Activated CD8-positive, alpha-beta memory T cell treated with anti-CD3 and anti-CD28 coated beads for 4 hours (primary cell): Measurements from ENCODE around the gene GRHL1.
"Not testable (repeated sequence)": the region's sequence is repeated elsewhere in the genome, so short reads cannot be mapped to it uniquely, and the experiment has no call there.

ENCODE experiments used
- DNase-seq, 2 donors: peaks; one replicate each; pipeline ENCODE4 v3.0.0-alpha.2; 2020; ENCODE audit warnings: low read depth in 2 of 2

Gene GRHL1, protein sequence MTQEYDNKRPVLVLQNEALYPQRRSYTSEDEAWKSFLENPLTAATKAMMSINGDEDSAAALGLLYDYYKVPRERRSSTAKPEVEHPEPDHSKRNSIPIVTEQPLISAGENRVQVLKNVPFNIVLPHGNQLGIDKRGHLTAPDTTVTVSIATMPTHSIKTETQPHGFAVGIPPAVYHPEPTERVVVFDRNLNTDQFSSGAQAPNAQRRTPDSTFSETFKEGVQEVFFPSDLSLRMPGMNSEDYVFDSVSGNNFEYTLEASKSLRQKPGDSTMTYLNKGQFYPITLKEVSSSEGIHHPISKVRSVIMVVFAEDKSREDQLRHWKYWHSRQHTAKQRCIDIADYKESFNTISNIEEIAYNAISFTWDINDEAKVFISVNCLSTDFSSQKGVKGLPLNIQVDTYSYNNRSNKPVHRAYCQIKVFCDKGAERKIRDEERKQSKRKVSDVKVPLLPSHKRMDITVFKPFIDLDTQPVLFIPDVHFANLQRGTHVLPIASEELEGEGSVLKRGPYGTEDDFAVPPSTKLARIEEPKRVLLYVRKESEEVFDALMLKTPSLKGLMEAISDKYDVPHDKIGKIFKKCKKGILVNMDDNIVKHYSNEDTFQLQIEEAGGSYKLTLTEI

DNA sequence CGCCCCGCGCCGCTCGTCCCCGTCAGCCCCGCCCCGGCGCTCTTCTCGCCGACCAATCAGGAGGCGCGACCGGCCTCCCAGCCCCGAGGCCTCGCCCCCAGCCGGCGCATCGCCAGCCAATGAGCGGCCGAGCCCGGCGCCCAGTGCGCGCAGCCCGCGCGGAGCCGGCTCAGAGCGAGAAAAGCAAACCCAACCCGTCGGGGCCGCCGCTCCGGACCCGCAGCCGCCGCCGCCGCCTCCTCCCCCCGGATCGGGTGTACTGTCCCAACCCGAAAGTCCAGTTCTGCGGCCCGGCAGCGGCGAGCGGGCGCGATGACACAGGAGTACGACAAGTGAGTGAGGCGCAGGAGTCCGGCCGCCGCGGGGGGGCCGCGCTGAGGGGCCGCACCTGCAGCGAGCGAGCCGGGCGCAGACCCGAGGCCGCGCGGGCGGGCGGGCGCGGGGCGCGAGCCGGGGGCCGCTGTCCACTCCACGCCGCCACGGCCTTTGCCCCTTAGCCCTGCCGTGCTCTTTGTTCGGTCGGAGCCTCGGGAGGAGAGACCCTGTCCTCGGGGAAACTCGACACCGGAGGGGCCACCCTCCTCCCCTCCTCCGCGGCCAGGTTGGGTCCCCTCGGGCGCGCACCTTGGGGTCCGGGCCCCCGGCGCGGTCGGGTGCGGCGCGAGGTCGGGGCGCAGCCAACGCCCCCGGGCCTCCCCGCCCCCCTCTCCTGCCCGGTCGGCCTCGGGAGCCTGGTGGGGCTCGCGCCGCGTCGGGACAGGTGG, at the start of gene GRHL1:
TSS of gene GRHL1 (plus strand) at position 172 of the 764 bp plus-strand sequence. CDS start at position 313, 141 bp downstream.
- peak; percentile 78 to 82 for DNase-seq

DNA sequence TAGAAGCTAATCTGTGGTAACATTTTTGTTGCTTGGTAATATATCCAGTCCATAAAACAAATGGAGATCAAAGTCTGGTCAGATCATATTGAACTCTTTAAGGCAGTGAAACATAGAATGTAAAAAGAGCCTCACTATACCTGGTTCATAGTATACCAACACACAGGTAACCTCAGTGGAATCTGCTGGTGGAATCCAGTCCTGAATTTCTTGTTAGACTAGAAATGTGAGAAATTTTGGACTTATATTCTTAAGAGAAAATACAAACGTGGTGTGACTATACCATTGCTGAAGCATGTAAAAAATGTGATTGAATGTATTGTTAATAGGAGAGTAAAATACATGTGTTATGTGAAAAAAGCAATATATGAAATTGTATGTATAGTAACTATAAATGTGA, 46.1 kb upstream of the GRHL1 start:
- DNase-seq, result no peak

DNA sequence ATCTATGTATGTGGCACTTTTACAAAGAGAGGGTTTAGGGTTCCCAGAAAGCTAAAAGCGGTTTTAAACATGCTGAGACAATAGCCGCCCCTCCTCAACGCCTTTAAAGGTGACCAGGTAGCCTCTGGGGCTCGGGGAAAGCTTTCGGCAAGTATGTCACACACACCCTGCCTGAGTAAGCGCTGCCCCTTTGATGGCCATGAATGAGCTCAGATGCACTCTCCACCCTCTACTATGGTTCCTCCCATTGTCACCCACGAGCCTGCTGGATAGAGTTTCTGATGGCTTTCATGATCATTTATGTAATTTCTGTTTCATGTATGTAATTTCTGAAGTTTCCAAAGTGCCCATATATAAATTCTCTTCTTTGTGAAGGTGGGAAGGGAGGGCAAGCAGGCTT, 44.1 kb upstream of the GRHL1 start:
- no peak for DNase-seq

DNA sequence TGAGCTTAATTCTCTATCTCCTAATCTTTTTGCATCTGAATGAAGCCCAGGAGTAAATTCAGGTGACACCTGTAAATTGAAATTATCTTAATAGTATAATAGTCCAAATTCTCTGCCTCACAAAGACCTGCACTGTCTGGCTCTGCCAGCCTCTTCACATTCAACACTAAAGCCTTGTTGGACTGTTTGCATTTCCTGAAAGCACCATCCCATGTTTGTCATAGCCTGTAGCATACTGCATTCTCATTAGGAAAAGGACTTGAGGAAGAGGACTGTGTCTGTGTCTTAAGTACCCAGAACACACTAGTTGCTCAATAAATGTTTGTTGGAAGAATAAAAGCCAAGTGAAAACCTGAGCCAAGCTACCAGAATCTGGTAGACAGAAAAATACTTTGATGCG, 42.9 kb upstream of the GRHL1 start:
- no peak for DNase-seq

DNA sequence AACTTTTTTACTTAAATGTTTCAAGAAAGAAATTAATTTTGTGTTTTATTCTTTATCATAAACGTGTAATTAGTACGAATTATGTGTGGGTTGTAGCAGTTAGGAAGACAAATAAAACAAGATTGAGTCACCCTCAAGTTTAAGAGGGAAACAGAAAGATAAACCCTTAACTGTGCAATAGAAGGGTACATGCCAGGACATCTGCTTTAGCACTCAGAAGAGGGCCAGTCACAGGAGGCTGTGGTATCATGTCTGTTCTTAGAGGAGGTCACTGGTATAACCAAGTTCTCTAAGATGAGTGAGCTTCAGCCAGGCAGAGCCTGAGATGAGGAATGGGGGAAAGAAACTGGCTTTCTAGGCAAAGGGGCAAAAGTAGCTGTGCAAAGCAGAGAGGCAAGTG, 42.4 kb upstream of the GRHL1 start:
- no peak for DNase-seq

DNA sequence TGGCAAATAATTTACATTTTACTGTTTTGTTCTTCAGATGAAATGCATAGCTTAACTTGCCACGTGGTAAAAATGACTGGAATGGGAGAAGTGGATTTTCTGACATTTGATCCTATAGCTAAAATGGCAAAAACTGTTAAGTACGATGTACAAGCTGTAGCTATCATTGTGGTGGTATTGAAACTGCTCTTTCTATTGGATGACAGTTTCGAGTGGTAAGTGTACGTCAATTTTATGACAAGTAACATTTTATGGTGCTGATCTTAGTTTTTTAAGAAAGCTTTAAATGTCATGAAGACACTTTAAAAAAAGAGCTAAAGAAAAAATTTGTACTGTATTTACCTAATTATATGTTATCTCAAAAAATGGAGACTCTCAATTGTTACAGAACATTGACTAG, 40.8 kb upstream of the GRHL1 start:
- no peak for DNase-seq

DNA sequence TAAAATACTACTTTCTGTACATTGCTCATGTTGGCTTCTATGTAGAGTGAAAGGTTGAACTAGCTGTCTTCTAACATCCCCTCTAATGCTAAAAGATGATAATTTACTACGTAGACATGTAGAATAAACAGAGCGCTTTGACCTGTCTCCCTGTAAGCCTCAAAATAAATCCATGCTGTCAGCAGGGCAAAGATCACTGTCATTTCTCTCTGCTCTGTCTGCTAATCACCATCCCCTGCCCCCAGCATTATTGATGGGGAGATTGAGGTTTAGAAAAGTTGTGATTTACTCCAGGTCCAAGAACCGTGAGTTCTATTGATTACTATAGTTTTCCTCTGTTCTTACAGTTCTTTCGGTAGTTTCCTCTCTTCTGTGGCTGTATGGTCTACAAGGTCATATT, 39.0 kb upstream of the GRHL1 start:
- no peak for DNase-seq

DNA sequence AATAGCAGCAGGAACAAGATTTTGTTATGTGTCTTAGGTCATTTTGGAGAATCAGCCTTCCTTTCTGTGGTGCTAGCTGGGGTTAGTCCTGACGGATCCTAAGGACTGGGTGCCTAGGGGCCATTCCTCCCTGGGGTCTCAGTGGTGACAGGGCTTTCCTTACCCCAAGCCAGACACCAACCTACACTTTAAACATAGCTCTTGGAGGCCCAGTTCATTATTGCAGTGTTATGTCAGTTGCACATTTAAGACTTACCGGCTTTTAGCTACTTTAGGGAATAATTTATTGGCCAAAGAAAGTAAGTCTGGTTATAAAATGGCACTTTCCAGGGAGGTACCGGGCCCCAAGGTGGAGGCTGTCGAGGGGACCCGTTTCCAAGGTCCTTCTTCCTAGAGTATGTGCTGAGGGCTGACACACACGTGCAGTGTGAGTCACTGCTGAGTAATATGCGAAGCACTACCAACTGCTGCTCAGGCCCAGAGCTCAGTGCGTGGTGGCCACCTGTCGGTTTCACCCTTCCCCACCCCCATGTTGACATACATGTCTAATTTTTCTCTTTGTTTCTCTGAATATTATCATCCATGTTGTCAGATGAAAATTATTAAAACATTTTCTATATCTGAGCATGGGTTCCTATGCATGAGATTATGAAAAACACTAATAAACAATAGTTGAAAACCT, 37.0 kb upstream of the GRHL1 start:
- DNase-seq, result peak in 1 of 2 donors; percentile 11

DNA sequence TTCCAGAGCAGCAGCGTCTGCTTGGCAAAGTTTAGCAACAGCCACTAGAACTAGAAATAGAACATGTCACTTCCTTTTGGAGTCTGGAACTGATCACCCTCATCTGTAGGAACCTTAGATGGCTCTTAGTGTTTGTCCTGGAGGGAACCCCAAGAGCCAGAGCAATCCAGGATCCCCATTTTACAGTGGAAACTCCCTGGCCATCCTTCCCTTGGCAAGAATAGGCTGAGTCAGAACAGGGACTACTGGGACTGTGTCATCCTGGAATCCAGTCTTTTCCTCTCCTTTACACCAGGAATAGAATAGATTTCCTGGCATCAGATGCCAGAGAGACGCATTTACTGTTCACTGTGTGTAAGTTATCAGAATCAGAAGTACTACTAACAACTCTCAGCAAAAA, 33.2 kb upstream of the GRHL1 start:
- no peak for DNase-seq

DNA sequence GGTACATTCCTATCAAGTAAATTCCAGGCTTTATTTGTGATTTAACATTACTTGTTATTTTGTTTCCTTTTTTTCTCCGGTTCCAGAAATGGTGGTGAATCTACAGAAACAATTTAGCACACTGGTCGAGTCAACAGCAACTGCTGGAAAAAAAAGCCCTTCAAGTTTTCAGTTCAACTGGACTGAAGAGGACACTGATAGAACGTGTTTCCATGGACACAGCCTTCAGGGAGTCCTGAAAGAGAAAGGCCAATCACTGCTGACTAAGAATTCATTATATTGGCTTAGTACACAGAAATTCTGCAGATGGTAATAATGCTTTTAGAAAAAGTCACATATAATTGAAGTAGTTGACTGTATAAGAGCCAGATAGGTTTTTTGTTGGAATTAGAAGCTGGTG, 32.0 kb upstream of the GRHL1 start:
- no peak for DNase-seq

DNA sequence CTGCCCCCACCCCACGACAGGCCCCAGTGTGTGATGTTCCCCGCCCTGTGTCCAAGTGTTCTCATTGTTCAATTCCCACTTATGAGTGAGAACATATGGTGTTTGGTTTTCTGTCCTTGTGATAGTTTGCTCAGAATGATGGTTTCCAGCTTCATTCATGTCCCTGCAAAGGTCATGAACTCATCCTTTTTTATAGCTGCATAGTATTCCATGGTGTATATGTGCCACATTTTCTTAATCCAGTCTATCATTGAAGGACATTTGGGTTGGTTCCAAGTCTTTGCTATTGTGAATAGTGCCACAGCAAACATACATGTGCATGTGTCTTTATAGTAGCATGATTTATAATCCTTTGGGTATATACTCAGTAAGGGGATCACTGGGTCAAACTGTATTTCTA, 24.5 kb upstream of the GRHL1 start:
- not testable (repeated sequence) for DNase-seq

DNA sequence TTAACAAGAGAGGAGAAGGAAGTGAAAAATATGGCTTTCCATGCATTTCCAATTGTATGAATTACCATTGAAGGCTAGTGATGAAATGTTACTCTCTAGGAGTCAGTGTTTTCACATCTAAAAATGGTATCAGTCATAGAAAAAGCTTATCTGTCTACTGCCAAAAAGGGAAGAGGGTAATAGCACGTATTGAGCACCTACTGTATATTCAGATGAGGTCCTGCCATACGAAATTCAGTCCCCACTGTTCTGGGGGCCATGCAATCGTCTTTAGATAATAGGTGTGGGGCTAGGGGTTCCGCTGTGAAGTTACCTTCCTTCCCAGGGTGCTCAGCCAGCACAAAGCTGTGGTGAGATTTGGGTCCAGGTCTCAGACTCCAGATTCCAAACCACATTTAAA, 14.2 kb upstream of the GRHL1 start:
- DNase-seq, result no peak

DNA sequence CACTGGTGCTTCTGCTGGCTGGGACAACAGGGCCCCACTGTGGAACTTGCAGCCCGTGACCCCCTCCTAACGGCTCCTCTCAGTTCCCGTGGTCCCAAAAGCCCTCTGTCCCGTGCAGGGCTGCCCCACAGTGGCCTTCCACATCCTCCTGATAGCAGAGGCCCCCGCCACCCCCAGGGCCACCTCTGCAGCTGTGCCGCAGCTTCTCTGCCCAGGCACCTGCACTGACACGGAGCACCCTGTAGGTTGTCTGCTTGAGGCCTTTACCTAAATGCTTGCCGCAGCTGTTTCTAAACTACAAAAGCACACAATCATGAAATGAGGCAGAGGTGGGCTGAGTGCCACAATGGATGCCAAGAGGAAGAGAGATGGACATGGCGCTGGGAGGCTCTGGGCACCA, 13.5 kb upstream of the GRHL1 start:
- DNase-seq, result no peak

DNA sequence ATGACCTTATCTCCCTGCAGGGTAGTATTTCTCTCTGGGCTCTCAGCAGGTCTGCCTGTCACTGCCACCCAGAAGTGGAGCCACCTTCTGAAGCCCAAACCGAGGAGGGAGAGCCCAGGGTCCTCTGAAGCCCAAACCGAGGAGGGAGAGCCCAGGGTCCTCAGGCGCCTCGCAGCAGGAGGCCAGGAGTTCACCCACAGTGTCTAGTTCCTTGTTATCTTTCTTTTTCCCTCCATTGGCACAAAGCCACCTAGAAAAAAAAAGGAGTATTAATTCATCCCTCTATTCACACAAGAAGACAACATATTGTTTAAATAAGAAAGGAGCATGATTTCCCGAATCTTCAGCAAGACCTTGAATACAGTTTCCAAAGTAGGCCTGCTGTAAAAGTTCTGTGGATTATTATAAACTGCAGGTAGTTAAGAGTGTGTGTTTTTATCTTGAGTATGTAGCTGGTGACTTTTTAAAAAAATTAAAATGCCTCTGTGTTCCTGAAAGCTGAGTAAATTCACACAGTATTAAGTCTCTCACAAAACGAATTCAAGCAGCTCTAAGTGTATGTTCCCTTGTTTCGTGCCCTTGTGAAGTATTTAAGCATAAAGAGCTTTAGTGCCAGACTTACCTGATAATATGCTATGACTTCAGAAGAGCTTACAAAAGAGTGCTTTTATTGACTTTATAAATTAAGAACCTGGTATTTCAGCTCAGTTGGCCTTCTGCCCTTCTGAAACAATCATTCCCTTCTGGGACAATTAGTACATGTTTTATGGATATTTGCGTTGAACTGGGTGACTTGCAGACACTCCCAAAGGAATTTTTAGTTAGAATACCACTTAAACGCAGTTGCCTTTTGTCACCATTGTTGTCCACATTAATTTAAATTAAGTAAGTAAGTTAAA, 11.7 kb upstream of the GRHL1 start:
- DNase-seq, result no peak

DNA sequence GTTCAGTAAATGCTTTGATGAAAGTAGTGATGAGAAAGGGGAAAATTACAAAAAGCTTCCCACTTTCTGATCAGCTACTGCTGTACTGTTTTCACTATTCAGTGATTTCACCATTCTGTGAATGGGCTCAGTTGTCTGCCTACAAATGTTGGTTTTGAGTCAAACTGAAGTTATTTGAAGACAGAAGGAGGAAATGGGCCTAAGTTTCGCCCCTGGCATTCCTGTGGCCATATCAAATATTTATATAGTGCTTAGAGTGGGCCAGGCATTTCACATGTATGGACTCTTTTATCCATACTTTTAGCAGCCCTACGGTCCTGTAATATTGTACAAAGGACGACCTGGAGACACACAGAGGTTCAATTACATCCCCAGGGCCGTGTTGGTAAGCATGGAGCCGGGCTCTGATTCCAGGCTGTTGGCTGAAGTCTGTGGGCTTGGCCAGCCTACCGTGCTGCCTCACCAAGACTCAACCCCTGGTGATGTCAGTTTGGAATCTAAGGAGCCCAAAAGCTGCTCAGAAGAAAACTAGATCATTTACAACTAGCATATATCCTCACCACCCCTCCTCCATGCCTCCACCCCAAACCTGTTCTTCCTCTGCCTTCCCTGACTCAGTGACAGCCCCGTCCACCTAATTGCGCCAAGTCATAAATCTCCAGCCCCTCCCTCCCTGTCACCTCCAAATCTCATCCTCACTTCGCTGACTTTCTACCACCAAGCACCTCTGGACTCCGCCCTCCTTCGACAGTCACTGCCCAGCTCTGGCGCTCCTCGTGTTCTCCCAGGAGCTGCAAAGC, 10.1 kb upstream of the GRHL1 start:
- DNase-seq, result no peak

DNA sequence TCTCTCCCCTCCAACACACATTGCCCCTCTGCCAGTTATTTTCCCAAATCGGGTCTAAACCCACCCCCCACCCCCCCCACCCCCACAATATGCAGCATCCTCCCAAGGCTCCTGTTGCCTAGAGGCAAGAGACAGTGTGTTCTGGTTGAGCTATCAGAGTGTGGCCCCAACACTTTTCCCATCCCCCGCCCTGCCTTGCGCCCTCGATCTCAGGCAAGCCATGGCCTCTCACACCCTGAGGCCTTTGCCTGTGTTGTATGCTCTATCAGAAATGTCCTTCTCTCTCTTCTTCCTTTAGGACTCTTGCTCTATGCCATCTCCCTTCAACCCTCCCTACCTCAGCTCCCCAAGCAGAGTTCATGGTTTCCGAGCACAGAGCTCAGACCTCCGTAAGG, 9.5 kb upstream of the GRHL1 start:
- DNase-seq, result no peak

DNA sequence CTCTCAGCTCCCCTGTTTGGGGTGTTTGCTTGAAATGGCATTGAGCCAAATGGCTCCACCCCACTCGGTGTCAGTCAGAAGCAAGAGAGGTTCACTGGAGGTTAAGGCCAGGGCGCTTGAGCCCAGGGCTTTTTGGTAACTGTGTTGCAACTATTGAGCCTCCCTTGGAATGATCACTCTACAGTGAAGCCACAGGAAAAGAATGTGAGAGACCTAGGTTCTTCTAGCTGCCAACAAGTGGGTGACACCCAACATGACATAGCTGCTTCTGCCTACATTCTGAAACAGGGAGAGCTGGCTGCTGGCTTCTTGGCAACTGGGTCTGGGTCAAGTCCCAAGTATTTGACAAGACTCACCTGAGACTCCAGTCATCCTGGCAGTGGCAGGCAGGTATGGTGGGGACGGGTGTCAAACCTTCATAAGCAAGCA, 7.1 kb upstream of the GRHL1 start:
- DNase-seq, result no peak

DNA sequence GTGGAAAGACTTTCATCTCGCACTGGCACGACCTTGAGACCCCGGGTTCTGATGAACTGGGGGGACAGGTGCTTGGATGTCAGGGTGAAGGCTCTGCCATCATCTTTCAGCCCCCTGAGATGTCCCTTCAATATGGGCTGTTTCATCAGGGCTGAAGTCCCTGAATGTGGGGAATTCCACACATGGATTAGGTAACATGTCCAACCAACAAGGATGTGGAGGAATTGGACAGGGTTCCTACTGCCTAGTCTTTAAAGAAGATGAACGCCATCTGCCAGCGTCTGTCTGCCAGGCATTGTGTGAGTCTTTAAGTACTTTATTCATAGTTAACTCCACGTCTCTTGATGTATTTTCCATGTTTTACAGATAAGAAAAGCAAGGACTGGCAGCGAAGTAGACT, 5.9 kb upstream of the GRHL1 start:
- DNase-seq, result no peak

DNA sequence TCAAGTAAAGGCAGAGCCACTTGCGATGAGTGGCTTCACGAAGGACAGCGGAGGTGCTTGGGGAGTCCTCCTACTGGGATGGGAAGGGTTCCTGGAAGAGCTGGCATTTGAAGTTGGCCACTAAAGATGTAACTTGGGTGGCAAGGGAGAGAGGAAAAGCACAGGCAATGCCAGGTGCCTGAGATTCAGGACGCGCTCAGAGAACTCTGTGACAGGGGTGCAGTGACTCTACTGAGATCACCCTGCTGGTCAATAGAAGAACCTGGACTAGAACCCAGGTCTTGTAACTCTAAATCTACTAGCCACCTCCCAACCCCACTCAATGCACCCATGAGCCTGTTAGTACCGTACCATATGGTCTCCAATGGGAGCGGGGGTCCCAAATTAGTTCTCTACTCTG, 5.4 kb upstream of the GRHL1 start:
- no peak for DNase-seq

DNA sequence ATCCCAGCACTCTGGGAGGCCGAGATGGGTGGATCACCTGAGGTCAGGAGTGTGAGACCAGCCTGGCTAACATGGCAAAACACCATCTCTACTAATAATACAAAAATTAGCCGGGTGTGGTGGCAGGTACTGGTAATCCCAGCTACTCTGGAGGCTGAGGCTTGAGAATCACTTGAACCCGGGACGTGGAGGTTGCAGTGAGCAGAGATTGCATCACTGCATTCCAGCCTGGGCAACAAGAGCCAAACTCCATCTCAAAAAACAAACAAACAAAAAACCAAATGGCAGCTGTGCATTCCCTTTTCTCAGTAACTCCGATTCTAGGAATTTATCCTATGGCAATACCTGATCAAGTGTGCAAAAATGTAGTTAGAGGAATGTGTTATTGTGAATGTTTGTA, 4.7 kb upstream of the GRHL1 start:
- no peak for DNase-seq
